PC-9 (cell line): ENCODE data around the gene NFKB2.

Source experiments
- CTCF ChIP-seq: fragments of 200-600 bp; sonication (generic); conservative IDR thresholded peaks from 2 replicates; pipeline ENCODE4 v1.6.1; 2017; ENCODE audit warnings: mixed run types, antibody characterized with exemption, mild to moderate bottlenecking, moderate library complexity
- EZH2 ChIP-seq: fragments of 200-600 bp; sonication (generic); IDR thresholded peaks from 2 replicates; pipeline ENCODE4 v1.8.0; 2017; ENCODE audit warnings: antibody characterized with exemption, low read depth

GRCh38 chr10:102444851-102445250 is 49.3 kb downstream of the NFKB2 start:
- no peak for TF ChIP-seq CTCF
- no peak for TF ChIP-seq EZH2
